SIG-M5 (cell line): ENCODE results near the gene ATL2.
"Not testable (repeated sequence)": the region's sequence is repeated elsewhere in the genome, so short reads cannot be mapped to it uniquely, and the experiment has no call there.

ENCODE experiments used
- DNase-seq: peaks from one replicate; lab custom pipeline; 2025; lab: John Stamatoyannopoulos, UW

Gene ATL2

GRCh38 chr2:38377050-38377828 lies at the start of gene ATL2:
TSS of gene ATL2 (minus strand) at chr2:38377273. CDS start at chr2:38377260, 13 bp downstream.
- DNase-seq, result peak; percentile 90

GRCh38 chr2:38423763-38424162 lies 46.7 kb upstream of the ATL2 start:
- no peak for DNase-seq

- no peak for DNase-seq
Observed at GRCh38 chr2:38421274-38422056, 44.4 kb upstream of the ATL2 start.

- no peak for DNase-seq
Observed at GRCh38 chr2:38419499-38419898, 42.4 kb upstream of the ATL2 start.

- no peak for DNase-seq
Observed at GRCh38 chr2:38418735-38419134, 41.7 kb upstream of the ATL2 start.

- DNase-seq, result no peak
Observed at GRCh38 chr2:38417745-38418689, 40.9 kb upstream of the ATL2 start.

GRCh38 chr2:38416296-38417036 lies 39.4 kb upstream of the ATL2 start:
- no peak for DNase-seq

GRCh38 chr2:38415728-38416291 lies 38.7 kb upstream of the ATL2 start:
- DNase-seq, result no peak

GRCh38 chr2:38415023-38415422 lies 38.0 kb upstream of the ATL2 start:
- DNase-seq, result no peak

GRCh38 chr2:38412235-38412871 lies 35.3 kb upstream of the ATL2 start:
- DNase-seq, result not testable (repeated sequence)

GRCh38 chr2:38409156-38410102 lies 32.4 kb upstream of the ATL2 start:
- DNase-seq, result no peak

GRCh38 chr2:38407111-38407682 lies 30.1 kb upstream of the ATL2 start:
- no peak for DNase-seq

- DNase-seq, result no peak
Observed at GRCh38 chr2:38406597-38407110, 29.6 kb upstream of the ATL2 start.

- DNase-seq, result no peak
Observed at GRCh38 chr2:38405917-38406596, 29.0 kb upstream of the ATL2 start.

- no peak for DNase-seq
Observed at GRCh38 chr2:38400513-38400912, 23.4 kb upstream of the ATL2 start.

GRCh38 chr2:38398739-38399138 lies 21.7 kb upstream of the ATL2 start:
- DNase-seq, result no peak

- no peak for DNase-seq
Observed at GRCh38 chr2:38394903-38395341, 17.8 kb upstream of the ATL2 start.

- DNase-seq, result no peak
Observed at GRCh38 chr2:38394041-38394440, 17.0 kb upstream of the ATL2 start.
